Left lung (tissue), 10 donors: ENCODE measurements around the gene NBAS. TPM values are rescaled to one million over a fixed set of nuclear protein-coding genes. Genes with fewer than 3 reads are reported as not detected.
"Not testable (repeated sequence)": the region's sequence is repeated elsewhere in the genome, so short reads cannot be mapped to it uniquely, and the experiment has no call there.

Experiments used
- ATAC-seq: fragments of 200-7000 bp; cut with Tn5 transposase; one replicate; pipeline ENCODE4 v1.9.1; 2020; ENCODE audit warnings: moderate library complexity
- DNase-seq, 4 donors: peaks; one replicate each; pipeline ENCODE4 v3.0.0-alpha.2; 2013 to 2020
- H3K27ac ChIP-seq, 2 donors: fragments of 200-600 bp; sonication (generic) in 1 of 2; one replicate each; pipeline versions ENCODE4 v1.5.0 to v1.8.0; 2020 to 2021
- H3K27me3 ChIP-seq, 2 donors: fragments of 200-600 bp; sonication (generic) in 1 of 2; one replicate each; pipeline versions ENCODE4 v1.5.0 to v1.8.0; 2020 to 2021
- H3K36me3 ChIP-seq, 2 donors: fragments of 200-600 bp; sonication (generic) in 1 of 2; one replicate each; pipeline versions ENCODE4 v1.5.0 to v1.8.0; 2020 to 2021
- H3K4me1 ChIP-seq, 2 donors: fragments of 200-600 bp; one replicate each; pipeline ENCODE4 v1.8.0; 2021
- H3K4me3 ChIP-seq, 2 donors: fragments of 200-600 bp; sonication (generic) in 1 of 2; one replicate each; pipeline versions ENCODE4 v1.5.0 to v1.8.0; 2020 to 2021; ENCODE audit warnings: mild to moderate bottlenecking in 1 of 2
- H3K9me3 ChIP-seq, 2 donors: fragments of 200-600 bp; sonication (generic) in 1 of 2; one replicate each; pipeline versions ENCODE4 v1.5.0 to v1.8.0; 2020 to 2021
- intact Hi-C, 2 donors: fragments of 100-400 bp; cut with DNase I; formaldehyde crosslinking; loops; one replicate each; pipeline versions ENCODE4 v1.11.2 to v1.14.2; 2022
- polyA plus RNA-seq, 6 donors: library from polyadenylated mRNA; unstranded; fragments of 120-200 nt; gene quantifications; one replicate each; pipeline ENCODE4 v1.2.1, GENCODE V29; 2013; ENCODE audit not compliant: insufficient read length in 6 of 6
- total RNA-seq, 2 donors: library from RNA; stranded (reverse); fragmentation: NEBNext Ultra II Directional; extraction: Animal tissue kit (Norgen Biotek cat#: 25700); gene quantifications; one replicate each; pipeline ENCODE4 v1.2.1, GENCODE V29; 2021
- TF ChIP-seq, protein P1 (sequence below), 2 donors: fragments of 200-600 bp; sonication (generic) in 1 of 2; IDR thresholded peaks; one replicate each; pipeline versions ENCODE4 v1.5.0 to v1.8.0; 2021; ENCODE audit warnings: antibody characterized with exemption in 2 of 2
- donor health status: DM: no; HTN: yes; CAD: no.
- donor health status: DM: no; HTN: no; CAD: no.

NBAS gene
- total and polyA plus RNA-seq, 8 donors = 36.6 to 57.4 (median 46.3) TPM

DNA sequence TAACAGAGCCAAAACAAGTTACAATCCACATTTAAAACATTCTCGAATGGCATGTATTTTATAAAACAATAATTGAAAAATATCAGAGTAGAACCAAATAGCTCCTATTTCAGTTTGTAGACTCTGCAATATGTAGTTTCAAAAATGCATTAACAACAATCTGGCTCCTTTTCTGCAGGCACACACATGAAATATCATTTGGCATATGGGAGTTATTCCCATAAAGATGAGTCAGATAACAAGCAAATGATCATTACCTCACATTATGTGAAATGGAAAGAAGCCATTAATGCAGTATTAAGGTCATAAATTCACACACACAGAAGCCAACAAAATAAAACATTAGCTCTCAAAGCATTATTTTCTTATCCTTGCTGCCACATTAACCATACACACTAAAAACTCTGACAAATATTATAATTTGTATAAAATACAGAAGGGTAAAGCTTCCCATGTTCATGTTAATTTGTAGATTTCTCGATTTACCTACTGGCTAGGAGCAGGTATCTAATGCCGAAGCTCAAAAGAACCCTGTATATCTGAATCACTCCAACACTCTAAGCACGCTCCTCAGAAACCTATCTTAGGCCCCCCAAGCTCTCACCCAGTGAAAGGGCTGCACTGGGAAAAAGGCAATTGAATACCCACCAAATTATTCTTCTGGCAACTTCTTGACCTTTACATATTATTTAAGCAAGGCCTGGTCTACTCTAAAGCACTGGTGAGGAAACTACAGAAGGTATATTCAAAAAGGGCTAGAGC is 13.8 kb downstream of the NBAS start:
- peaks cover 0 to 35% of the 10 kb centered on the region in 2 donors for H3K36me3 ChIP-seq
- ATAC-seq (no peak), DNase-seq (no peak)
- TF ChIP-seq, protein P1, sequence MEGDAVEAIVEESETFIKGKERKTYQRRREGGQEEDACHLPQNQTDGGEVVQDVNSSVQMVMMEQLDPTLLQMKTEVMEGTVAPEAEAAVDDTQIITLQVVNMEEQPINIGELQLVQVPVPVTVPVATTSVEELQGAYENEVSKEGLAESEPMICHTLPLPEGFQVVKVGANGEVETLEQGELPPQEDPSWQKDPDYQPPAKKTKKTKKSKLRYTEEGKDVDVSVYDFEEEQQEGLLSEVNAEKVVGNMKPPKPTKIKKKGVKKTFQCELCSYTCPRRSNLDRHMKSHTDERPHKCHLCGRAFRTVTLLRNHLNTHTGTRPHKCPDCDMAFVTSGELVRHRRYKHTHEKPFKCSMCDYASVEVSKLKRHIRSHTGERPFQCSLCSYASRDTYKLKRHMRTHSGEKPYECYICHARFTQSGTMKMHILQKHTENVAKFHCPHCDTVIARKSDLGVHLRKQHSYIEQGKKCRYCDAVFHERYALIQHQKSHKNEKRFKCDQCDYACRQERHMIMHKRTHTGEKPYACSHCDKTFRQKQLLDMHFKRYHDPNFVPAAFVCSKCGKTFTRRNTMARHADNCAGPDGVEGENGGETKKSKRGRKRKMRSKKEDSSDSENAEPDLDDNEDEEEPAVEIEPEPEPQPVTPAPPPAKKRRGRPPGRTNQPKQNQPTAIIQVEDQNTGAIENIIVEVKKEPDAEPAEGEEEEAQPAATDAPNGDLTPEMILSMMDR (IDR thresholded peaks at IDR 0.05) = no peak
- no peaks in the 10 kb centered on the region for H3K9me3 ChIP-seq
- no peaks in the 10 kb centered on the region for H3K4me1 ChIP-seq
- intact Hi-C loops = no loop called here
- H3K27me3 ChIP-seq = no peaks in the 10 kb centered on the region
- no peak overlapping the region for H3K27ac ChIP-seq
- no peak overlapping the region for H3K4me3 ChIP-seq

DNA sequence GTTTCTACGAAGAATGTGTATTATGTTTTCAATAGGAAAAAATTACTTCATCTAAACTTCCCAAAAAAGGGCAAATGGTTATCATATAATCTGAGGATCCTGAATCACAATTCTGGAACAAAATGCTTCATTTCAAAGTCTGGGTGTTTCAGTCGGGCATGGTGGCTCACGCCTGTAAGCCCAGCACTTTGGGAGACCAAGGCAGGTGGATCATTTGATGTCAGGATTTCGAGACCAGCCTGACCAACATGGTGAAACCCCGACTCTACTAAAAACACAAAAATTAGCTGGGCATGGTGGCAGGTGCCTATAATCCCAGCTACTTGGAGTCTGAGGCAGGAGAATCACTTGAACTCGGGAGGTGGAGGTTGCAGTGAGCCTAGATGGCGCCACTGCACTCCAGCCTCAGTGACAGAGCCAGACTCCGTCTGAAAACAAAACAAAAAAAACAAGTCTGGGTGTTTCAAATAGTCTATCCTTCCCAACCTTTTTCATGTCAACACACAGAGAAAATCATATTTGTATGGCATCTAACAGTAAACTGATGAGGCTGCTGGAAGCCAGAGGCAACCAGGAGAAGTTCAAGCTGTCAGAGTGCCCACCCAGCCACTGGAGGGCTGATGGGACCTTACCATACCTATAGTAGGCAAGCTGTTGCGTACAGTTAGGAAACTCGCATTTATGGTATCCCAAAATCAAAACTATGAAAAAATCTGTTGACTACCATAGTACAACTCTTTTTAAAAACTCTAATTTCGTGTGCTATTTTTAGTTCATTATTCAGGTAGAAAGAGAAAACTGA is 14.6 kb downstream of the NBAS start:
- no peaks in the 10 kb centered on the region for H3K9me3 ChIP-seq
- ATAC-seq = no peak
- DNase-seq = no peak
- no peaks in the 10 kb centered on the region for H3K27me3 ChIP-seq
- peaks cover 0 to 31% of the 10 kb centered on the region in 2 donors for H3K36me3 ChIP-seq
- intact Hi-C loops = no loop called here
- no peak overlapping the region for H3K4me3 ChIP-seq
- no peak overlapping the region for H3K27ac ChIP-seq
- TF ChIP-seq, protein P1 (IDR thresholded peaks at IDR 0.05) = no peak
- no peaks in the 10 kb centered on the region for H3K4me1 ChIP-seq

DNA sequence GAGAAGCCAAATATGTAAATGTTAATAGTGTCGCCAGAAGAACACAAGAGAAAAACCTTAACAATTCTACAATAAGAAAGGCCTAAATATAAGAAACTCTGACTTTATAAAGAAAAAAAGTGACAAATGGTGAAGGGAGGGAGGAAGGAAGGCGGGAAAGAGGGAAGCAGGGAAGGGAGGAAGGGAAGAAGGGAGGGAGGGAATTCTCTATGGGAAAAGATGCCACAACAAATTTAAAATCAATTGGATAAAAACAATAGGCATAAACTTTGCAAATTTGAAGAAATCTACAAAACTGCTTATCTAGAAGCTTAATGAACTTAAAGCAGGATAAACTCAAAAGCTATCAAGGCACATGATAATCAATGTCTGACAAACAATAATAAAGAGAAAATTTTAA is 16.9 kb downstream of the NBAS start:
- Histone ChIP-seq H3K4me3 (no peak overlapping the region), H3K27me3 (no peaks in the 10 kb centered on the region), H3K9me3 (no peaks in the 10 kb centered on the region), H3K36me3 (peaks cover 0 to 14% of the 10 kb centered on the region in 2 donors), H3K27ac (no peak overlapping the region), H3K4me1 (no peaks in the 10 kb centered on the region)
- TF ChIP-seq, protein P1 (IDR thresholded peaks at IDR 0.05) = no peak
- intact Hi-C loops = no loop called here
- DNase-seq = no peak
- no peak for ATAC-seq

DNA sequence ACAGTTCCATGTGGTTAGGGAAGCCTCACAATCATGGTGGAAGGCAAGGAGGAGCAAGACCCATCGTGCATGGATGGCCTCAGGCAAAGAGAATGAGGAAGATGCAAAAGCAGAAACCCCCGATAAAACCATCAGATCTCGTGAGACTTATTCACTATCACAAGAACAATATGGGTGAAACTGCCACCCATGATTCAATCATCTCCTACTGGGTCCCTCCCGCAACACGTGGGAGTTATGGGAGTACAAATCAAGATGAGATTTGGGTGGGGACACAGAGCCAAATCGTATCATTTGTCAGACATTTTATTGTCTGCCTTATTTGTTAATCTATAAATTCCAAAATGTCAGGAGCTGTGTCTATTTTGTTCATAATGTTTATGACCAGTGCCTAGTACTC is 17.6 kb downstream of the NBAS start:
- DNase-seq = no peak
- Histone ChIP-seq H3K27me3 (no peaks in the 10 kb centered on the region), H3K4me1 (no peaks in the 10 kb centered on the region), H3K9me3 (no peaks in the 10 kb centered on the region), H3K36me3 (peaks cover 0 to 14% of the 10 kb centered on the region in 2 donors), H3K27ac (no peak overlapping the region), H3K4me3 (no peak overlapping the region)
- intact Hi-C loops = no loop called here
- TF ChIP-seq, protein P1 (IDR thresholded peaks at IDR 0.05) = no peak
- no peak for ATAC-seq

DNA sequence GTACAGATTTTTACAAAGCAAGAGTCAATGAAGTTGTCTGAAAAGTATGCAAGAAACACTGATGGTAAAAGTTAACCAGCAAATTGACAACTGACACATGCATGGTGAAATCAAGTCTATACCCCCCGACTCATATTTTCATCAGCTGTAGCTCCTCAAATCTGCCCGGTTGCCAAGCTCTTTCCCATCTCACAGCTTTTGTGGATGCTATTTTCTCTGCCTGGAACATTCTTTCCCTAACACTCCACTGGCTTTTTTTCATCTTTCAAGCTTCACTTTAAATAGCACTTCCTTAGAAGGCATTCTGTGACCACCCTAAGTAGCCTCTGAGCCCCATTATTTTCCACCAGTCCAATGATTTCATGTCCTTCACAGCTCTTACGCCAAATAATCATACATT is 18.1 kb downstream of the NBAS start:
- no peaks in the 10 kb centered on the region for H3K4me1 ChIP-seq
- TF ChIP-seq, protein P1 (IDR thresholded peaks at IDR 0.05) = no peak
- no peaks in the 10 kb centered on the region for H3K9me3 ChIP-seq
- H3K27me3 ChIP-seq = no peaks in the 10 kb centered on the region
- ATAC-seq (no peak), DNase-seq (no peak)
- no peak overlapping the region for H3K4me3 ChIP-seq
- intact Hi-C loops = no loop called here
- H3K27ac ChIP-seq = no peak overlapping the region
- H3K36me3 ChIP-seq = peaks cover 0 to 14% of the 10 kb centered on the region in 2 donors

DNA sequence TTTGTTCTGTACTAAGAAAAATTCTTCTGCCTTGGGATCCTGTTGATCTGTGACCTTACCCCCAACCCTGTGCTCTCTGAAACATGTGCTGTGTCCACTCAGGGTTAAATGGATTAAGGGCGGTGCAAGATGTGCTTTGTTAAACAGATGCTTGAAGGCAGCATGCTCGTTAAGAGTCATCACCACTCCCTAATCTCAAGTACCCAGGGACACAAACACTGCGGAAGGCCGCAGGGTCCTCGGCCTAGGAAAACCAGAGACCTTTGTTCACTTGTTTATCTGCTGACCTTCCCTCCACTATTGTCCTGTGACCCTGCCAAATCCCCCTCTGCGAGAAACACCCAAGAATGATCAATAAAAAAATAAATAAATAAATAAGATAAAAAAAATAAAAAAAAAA is 18.9 kb downstream of the NBAS start:
- ATAC-seq, H3K27me3 ChIP-seq, intact Hi-C loops, DNase-seq, H3K27ac ChIP-seq, H3K9me3 ChIP-seq, H3K4me3 ChIP-seq, H3K4me1 ChIP-seq: not testable (repeated sequence)
- H3K36me3 ChIP-seq = peaks cover 0 to 17% of the 10 kb centered on the region in 2 donors

DNA sequence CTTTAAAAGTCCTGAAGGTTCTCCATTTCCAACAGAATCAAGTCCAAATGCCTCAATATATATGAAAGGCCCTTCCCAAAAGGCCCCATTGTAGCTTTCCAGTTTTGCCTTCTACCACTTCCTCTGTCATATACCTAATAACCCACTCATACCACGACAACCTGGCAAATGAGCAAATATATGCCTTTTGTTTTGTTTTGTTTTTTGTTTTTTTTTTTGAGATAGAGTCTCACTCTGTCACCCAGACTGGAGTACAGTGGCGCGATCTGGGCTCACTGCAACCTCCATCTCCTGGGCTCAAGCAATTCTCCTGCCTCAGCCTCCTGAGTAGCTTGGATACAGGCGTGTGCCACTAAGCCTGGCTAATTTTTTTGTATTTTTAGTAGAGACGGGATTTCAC is 20.6 kb downstream of the NBAS start:
- H3K4me3 ChIP-seq, H3K9me3 ChIP-seq, H3K4me1 ChIP-seq, DNase-seq, ATAC-seq, intact Hi-C loops, H3K27me3 ChIP-seq, H3K27ac ChIP-seq: not testable (repeated sequence)
- peaks cover 0 to 19% of the 10 kb centered on the region in 2 donors for H3K36me3 ChIP-seq
